GM21786 (cell line): ENCODE results near the gene EPHA2.

Experiments
- ATAC-seq: cut with Tn5 transposase; IDR thresholded peaks from one replicate; pipeline ENCODE4 v1.9.1; 2021; ENCODE audit not compliant: unreplicated experiment

Gene EPHA2

DNA sequence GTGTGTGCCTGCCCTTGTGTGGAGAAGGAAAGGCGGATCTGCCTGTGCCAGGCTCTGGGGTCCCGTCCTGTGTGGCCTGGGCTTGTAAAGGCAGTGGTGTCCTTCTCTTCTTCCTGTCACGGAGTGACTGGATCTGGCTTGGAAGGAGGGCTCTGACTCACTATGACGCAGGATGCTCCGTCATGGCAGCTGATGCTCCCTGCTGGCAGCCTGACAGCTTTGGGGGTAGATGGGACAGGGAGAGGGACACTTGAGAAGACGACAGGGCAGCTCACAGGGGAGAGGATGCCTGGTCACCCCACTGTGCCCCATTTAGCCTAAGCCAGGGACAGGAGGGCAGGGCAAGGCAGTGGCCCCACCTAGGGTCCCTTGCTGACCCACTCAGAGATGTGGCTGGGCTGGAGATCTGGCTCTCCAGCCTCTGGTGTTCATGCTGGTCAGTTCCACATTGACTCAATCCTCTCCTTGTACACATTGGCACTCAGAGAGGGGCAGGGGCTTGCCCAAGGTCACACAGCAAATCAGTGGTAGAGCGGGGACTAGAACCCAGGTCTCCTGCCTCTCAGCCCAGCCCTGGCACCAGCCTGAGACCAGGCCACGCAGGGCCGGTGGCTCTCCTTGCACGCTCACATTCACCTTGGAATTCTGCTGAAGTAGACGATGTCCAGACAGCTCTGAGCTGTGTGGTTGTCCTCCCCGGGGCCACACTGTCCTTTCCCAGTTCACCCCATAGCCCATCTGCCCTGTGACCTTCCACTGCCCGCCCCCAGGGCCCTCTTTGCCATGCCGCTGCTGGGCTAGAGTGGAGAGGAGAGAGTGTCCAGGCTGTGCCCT, 79.6 kb downstream of the EPHA2 start:
- no peak for ATAC-seq

- ATAC-seq = no peak
Observed at GRCh38 chr1:16075337-16076030, 80.4 kb downstream of the EPHA2 start.
